DND-41 (cell line): ENCODE data around the gene PLD5.

ENCODE experiments used
- EZH2 ChIP-seq: IDR thresholded peaks from 3 replicates; pipeline ENCODE4 v1.6.1; 2012; ENCODE audit warnings: borderline replicate concordance, low read depth, mild to moderate bottlenecking, moderate library complexity, low read length, inconsistent platforms; ENCODE audit not compliant: severe bottlenecking
- TF ChIP-seq, protein P1 (sequence below): IDR thresholded peaks from 2 replicates; pipeline ENCODE4 v1.5.1; 2012; ENCODE audit warnings: borderline replicate concordance, low read length, moderate library complexity, mild to moderate bottlenecking; ENCODE audit not compliant: poor library complexity, severe bottlenecking; ENCODE audit errors: extremely low read depth

DNA sequence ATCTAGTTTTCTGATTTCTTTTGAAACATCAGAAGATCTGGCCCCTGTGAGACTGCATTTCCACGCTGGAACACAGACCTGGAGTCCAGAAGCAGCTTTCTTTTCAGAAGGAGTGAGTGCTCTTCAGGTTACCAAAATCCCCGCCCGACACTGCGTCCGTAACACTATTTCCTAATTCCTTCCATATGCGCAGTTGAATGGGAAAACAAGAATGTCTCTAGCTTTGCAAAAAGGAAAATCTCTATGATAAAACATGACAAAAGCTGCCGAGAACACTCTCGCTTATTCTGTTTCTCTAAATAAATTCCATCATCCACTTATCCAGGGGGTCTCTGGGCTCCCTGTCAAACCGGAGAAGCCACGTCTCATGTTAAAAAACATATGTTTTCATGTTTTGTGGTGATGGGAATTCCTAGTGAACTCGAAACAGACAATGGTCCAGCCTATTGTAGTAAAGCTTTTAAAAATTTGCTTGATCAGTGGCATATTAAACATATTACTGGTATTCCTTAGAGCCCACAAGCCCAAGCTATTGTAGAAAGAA is 67.7 kb downstream of the PLD5 start:
- TF ChIP-seq, protein P1, sequence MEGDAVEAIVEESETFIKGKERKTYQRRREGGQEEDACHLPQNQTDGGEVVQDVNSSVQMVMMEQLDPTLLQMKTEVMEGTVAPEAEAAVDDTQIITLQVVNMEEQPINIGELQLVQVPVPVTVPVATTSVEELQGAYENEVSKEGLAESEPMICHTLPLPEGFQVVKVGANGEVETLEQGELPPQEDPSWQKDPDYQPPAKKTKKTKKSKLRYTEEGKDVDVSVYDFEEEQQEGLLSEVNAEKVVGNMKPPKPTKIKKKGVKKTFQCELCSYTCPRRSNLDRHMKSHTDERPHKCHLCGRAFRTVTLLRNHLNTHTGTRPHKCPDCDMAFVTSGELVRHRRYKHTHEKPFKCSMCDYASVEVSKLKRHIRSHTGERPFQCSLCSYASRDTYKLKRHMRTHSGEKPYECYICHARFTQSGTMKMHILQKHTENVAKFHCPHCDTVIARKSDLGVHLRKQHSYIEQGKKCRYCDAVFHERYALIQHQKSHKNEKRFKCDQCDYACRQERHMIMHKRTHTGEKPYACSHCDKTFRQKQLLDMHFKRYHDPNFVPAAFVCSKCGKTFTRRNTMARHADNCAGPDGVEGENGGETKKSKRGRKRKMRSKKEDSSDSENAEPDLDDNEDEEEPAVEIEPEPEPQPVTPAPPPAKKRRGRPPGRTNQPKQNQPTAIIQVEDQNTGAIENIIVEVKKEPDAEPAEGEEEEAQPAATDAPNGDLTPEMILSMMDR: no peak
- no peak for TF ChIP-seq EZH2
